Suppressor macrophage treated with lipopolysaccharide for 1 hour (primary cell): ENCODE measurements around the gene IL13.

Experiments
- DNase-seq, 3 donors: peaks; one replicate each; pipeline ENCODE4 v3.0.0-alpha.2; 2020 to 2022

The IL13 gene

DNA sequence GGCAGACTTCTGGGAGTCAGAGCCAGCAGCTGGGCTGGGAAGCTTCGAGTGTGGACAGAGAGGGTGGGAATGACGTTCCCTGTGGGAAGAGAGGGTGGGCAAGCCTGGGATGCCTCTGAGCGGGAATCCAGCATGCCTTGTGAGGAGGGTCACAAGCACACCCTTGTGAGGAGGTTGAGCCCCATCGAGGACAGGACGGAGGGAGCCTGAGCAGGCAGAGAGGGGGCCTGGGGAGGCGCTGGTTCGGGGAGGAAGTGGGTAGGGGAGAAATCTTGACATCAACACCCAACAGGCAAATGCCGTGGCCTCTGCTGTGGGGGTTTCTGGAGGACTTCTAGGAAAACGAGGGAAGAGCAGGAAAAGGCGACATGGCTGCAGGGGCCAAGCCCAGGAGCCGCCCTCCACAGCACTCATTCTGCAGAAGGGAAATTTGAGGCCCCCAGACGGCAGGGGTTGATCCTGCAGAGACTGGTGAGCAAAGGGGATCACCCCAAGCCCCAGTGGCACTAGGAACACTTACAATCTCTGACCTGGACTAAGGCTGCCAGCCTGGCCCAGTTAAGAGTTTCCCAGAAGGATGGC is 1.1 kb upstream of the IL13 start:
- DNase-seq: peak in 1 of 3 donors; percentile 21

DNA sequence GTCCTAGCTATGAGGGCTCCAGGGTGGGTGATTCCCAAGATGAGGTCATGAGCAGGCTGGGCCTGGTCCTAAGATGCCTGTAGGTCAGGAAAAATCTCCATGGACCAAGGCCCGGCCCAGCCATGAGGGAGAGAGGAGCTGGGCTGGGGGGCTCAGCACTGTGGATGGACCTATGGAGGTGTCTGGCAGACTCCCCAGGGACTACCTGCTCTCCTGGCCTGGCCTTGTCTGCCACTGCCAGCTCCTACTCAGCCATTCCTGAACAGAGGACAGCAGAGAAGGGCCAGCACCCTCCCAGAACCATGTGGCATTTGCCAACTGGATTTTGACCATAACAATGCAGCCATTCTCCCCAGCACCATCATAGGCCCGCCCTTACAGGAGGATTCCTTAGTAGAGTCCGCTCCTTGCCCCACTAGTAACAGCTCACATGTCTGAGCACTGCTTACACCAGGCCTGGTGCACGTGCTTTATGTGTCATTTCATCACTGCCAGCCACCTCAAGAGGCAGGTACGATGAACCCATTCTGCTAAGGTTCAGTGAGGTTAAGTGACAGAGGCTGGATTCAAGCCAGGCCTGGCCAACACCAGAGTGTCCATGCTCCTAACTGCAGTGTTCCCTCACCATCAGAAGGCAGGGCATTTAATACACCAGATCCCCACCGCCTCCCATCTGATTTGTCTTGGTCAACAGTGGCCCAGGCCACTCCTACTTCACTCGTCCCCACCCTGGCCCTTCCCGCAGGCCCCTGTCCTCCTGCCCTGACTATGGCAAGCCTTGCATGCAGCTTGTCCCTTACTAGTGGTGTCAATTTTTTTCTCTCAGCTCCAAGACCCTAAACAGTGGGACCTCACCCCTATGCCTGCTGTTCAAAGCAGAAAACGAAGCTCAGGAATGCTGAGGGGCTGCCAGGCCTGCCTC is 669 bp downstream of the IL13 start:
- DNase-seq: no peak

DNA sequence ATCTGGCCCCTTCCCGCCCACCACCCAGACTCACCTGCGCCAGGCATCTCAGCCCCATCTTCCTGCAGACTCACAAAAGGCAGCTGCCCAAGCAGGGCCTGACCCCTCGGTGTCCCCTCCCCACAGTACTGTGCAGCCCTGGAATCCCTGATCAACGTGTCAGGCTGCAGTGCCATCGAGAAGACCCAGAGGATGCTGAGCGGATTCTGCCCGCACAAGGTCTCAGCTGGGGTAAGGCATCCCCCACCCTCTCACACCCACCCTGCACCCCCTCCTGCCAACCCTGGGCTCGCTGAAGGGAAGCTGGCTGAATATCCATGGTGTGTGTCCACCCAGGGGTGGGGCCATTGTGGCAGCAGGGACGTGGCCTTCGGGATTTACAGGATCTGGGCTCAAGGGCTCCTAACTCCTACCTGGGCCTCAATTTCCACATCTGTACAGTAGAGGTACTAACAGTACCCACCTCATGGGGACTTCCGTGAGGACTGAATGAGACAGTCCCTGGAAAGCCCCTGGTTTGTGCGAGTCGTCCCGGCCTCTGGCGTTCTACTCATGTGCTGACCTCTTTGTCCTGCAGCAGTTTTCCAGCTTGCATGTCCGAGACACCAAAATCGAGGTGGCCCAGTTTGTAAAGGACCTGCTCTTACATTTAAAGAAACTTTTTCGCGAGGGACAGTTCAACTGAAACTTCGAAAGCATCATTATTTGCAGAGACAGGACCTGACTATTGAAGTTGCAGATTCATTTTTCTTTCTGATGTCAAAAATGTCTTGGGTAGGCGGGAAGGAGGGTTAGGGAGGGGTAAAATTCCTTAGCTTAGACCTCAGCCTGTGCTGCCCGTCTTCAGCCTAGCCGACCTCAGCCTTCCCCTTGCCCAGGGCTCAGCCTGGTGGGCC is 1.9 kb downstream of the IL13 start:
- peak; percentile 23 to 52 (median 36) for DNase-seq

DNA sequence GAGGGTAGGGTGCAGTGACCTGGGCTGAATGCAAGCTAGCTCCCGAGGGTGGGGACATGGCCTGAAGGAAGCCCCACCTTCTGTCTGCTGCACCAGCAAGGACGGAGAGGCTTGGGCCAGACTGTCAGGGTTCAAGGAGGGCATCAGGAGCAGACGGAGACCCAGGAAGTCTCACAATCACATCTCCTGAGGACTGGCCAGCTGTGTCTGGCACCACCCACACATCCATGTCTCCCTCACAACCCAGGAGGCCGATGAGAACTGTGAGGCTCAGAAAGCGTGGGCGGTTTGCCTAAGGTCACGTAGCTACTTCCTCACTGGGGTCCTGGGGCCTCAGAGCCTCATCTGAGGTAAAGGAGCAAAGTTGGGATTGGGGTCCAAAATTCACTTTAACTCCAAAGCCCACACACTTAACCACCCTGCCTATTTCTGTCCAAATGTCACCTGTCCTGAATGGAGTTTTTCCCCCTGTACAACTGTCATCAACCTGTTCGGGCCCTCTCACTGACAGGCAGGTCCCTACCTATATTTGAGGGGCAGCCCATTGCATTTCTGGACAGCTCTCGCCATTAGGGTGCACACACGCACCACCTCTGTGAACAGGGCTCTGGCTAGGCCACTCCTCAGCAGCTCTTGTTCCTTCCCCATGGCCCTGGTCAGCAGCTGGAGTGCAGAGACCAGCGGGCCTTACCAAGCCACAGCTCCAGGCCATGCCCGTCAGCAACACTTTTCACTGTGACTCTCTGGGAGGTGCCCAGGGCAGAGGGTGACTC is 3.4 kb downstream of the IL13 start:
- peak; percentile 42 to 65 (median 54) for DNase-seq

DNA sequence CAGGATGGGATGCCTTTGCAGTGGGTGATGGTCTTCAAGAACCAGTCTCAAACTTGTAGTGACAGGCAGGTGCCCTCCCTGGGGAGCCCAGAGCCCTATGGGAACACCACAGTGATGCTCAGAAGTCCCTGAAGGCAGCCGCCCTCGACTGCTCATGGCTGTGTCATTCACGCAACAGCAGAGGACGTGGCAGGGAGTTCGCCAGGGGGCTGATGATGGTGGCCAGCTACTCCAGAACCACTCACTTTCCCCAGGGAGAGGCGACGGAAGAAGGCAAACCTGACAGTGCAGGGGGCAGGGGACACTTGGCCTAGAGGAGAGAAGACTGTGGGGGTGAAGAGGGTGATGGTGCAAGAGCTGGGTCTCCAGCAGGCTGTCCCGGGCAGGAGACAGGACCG is 4.0 kb downstream of the IL13 start:
- DNase-seq: no peak

DNA sequence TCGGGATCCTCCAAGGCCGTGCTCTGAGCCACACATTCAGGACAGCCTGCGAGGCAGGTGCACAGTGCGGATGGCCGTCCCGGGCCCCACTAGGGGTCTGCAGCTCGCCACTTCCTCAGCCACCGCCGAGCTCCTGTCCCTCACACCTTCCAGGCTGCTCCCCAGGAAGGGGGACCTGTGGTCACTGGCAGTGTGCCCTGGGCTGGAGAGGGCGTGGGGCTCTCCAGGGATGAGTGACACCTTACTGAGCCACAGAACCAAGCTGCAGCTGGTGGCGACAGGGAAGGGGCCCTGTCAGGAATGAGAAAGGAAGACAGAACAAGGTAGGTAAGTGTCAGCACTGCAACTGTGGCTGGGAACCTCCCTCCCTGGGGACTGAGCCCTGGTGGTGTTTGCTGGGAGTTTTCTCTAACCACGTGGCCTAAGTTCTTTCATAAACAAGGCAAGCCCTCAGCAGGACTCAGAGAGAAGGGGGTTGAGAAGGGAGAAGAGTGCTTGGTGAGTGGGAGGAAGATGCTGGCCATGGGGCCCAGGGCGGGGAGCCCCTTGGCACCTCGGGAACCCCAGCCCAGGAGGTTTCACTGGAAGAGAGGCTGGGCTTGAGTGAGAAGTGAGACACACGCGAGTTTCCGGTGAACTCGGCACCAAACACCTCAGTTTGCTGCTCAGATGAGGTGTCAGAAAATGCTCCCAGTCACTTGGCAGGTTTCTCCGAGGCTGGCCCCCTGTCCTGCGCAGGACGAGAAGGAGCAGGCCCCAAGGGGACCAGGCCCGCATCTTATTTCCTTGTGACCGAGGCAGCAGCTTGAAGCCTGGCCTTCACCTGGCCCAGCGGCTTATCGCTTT is 5.2 kb downstream of the IL13 start:
- peak; percentile 63 to 78 (median 76) for DNase-seq

DNA sequence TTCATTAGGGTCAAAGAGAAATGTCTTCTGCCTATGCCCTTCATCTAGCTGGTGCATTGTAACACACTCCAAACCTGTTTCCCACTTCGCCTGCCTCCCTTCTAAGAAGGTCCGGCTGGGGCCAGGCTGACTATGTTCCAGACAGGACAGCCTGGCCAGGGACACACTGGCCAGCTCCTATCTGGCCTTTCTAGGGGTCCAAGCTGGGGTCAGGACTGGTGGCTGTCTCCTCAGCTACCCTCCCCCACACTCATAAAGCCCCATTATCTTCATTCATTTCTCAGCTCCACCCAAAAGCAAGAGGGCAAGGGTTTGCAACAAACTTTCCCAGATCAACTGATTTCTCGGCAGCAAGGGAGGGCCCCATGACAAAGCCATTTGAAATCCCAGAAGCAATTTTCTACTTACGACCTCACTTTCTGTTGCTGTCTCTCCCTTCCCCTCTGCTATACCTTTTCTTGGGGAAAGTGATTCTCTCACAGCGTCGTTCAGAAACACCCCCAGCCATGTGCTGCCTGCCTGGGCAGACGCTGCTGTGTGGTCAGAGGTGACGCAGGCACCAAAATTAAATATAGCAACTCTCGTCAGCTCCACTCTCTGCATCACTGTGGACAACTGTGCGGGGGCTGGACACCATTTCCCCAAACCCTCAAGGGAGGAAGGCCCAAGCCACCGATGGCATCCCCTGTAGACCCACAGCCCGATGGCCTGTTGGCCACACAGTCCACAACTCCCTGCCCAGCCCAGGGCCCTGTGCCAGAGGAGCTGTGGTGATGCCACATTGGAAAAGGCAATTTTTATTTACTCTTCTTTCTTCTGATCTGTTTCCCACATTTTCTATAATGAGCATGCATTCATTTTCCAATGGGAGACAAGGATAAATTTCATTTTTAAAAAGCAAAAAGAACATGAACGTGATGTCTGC is 6.1 kb downstream of the IL13 start:
- DNase-seq: peak in 1 of 3 donors; percentile 23

DNA sequence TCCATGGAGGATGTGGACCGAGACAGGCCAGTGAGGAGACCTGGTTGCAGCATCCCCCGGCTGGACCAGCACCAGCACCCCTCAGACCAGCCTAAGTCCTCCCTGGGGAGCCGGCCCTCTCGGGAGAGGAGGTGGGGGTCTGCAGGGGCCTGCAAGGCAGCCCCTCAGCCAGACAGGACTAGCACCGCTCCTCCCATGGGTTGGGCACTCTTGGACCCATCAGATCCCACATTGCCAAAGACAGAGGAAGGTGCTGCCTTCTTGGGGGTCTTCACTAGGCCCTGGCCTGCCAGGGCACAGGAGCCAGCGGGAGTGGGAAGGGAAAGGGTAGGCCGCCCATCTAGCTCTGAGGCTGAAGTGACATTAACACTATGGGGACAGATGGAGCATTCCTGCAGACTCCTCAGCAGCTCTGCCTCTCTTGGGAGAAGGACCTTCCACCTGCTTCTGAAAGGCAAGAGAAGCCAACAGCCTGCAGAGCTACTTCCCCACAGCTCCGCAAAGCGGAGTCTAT is 6.8 kb downstream of the IL13 start:
- no peak for DNase-seq

DNA sequence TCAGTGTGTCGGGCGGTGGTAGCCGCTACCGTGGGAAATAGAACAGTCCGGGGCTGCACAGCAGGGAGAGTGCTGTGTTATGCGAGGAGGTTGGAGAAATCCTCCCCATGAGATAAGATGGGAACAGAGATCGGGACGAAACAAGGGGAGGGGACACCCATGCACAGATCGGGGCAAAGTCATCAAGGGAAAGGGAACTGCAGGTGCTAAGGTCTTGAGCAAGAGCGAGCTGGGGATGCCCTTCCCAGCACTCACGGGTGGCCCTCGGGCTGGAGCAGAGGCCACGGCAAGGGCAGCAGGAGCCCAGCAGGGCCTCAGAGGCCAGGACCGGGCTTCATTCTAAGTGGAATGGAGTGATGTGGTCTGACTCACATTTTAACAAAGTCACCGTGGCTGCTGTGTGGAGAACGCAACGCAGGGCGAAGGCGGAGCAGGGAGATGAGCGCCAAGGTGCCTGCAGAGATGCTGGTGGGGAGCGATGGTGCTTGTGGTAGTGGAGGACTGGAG is 7.7 kb downstream of the IL13 start:
- no peak for DNase-seq

DNA sequence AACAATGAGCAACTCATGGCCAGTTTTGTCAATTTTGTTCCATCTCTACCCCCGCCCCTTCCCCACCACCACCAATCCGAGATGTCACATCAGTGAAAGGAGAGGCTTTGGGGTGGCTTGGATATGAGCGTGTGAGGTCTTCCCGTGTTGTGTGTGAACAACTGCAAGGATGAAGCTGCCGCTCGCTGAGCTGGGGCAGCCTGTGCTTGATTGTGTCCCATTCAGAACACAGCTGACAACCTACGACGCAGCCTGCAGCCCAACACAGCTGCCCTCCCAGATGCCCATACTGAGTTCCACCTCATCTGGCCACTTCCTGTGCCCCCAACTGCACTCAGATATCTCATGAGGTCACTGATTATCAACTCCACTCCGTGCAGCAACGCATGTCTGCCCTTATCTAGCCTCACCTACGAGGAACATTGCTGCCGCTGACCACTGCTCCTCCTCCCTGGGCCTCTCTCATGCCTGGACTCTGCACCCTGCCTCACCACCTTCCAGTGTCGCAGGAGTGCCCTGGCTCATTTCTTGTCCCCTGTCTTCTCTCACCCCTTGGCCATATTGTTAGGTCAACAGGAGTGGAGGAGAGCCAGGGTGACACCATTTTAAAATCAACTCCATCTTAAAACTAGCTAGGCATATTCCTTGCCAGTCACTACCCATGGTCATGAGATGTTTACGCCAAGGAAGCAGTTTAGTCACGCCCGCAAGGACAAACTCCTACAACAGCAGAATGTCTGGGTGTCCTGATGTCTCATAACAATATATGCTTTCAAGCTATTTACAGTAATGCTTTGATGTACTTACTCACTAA is 8.5 kb downstream of the IL13 start:
- DNase-seq: no peak

DNA sequence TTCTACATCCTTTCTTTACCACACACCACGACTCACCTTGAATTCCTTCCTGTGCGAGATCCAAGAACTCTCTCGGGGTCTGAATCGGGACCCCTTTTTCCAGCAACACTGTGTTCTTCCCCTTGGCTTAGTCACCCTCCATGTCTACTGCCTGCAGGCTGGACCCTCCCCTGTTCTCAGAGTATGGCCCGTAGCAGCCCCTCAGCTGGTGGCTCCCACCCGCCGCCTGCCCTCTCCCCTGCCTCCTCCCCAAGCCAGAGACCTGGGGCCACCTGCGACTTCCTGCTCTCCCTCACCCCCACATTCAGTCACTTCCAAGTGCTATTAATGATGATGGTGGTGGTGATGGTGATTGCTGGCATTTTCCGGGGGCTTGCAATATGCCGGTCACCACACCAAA is 9.3 kb downstream of the IL13 start:
- no peak for DNase-seq

DNA sequence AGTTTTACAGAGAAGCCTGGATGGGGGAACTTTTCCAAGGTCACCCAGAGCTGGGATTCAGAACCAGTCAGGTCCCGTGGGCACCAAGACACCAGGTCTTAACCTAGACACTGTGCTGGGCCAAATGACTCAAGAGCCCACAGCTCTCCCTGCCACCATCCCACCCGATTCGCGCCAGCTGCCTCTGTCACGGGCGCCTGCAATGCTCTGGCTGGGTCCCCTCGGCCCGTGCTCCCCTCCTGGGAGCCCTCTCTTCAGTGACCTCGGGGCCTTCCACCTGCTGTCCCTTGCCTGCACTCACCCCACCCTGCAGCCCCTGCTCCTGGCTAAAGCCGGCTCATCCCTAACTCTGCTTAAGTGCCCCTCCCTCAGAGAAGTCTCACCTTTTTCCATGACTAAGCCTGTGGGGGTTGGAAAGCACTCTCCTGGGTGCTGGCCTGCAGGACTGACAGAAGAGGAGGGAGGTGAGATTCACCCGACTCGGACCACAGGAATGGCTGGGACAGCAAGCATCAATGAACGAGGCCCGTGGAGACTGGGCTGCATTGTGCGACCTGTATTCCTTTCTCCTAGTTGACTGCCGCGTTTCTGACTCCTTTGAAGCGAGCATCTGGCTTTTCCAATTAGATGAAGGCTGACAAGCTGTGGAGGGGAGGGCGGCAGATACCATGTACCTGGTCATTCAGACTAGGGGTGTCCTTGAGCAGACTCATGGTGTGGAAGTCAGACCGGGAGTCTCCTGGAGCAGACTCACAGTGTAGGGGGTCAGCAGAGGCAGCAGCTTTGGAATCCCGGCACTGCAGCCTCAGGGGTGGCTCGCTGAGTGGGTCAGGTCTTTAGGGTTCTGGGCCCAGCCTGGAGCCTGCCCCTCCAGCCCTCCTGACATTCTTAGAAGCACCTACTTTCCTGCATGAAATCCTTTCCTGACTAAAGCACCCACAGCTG is 10.1 kb downstream of the IL13 start:
- no peak for DNase-seq

DNA sequence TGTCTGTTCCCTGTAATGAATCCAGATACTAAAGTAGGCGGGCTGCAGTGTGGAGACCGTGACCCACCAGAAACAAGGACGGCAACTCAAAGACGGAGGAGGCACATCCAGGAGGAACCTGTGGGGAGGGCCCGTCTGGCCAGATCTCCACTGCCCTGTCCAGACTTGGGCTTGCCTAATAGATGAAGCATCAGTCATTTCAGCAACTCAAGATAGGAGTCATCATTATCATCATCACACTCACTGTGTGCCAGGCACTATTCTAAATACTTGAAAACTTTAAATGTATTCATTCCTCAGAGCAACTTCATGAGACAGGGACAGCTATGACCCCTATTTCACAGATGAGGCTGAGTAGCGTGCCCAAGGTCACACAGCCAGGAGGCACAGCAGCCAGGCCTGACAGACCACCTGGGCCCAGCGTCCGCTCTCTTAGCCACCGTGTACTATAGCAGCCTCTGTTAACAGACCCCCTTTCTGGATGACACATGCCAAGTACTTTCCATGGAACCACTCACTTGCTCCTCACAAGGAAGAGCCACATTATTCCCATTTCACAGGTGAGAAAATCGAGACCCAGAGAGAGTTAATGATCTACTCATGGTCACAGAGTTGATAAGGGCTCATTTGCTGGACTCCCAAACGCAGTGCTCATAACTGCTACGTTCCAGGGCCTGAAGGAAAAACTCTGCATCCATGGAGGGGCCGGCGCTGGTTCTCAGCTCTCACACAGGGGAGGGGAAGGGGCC is 10.9 kb downstream of the IL13 start:
- DNase-seq: no peak

DNA sequence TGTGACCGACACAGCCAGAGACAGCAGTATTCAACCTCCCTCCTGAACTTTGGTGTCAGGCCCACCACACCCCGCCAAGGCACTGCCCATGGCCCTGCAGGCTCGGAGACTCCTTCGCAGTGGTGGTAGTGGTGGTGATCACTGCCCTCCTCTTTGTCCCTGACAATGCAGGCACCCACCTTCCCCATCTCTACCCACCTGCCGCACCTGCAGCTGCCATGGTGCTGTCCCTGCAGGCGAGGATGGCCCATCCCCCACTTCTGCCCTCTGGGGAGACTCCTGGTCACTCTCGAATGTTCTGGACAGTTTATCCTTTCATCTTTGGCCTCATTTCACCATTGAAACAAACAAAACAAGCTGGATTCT is 11.5 kb downstream of the IL13 start:
- no peak for DNase-seq

DNA sequence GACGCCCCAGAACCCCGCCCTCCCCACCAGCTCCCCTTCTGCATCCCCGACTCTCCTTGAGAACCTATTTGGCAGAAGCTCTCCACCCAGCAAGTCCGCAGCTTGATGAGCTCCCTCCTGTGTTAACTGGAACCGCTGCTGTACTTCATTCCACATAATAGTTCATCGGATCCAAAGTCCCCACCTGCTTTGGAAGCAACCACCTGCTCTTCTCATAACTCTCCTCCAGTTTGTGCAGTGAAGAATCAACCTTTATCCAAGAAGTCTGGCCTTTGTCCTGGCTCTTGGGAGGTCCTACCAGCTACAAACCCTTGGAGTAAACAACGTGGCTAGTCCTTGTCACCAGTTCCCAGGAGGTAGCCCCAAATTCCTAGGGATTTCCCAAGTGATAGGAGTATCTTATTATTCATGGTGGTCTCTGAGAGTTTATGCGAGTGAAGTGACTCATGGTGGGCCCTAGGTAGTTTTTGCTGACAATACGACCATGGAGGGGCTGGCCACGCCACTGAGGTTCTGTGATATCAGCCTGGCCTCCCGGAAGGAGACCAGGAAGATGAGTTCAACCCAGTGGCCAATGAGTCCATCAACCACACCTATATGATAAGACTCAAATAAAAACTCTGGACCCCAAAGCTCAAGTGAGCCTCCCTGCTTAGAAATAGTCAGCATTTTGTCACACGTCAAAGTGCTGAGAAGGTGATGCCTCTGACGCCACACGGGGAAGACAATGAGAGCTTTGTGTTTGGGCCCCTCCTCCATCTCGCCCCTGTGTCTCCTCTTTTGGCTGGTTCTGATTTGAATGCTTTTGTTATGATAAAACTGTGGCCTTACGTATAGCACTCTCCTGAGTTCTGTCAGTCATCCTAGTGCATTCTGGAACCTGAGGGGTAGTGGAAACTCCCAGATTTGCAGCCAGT is 12.3 kb downstream of the IL13 start:
- DNase-seq: no peak

DNA sequence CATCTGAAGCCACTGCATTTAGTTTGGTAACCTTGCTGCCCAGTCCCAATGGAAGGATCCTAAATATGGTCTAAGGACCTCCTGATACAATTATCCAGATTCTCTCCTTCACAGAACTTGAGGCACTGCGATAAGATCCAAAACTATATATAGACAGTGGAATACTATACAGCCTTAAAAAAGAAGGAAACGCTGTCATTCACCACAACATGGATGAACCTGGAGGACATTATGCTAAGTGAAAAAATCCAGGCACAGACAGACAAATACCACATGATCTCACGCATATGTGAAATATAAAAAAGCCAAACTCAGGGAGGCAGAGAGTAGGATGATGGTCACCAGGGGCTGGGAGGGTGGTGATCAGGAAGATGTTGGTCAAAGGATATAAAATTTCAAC is 13.0 kb downstream of the IL13 start:
- no peak for DNase-seq
